Gastroesophageal sphincter (tissue), 4 donors: ENCODE results near the gene TFR2. TPM values are rescaled to one million over a fixed set of nuclear protein-coding genes. Genes with fewer than 3 reads are reported as not detected.

Experiments
- ATAC-seq: fragments of 150-250 bp; one replicate; pipeline ENCODE4 v1.9.1; 2016; ENCODE audit warnings: mild to moderate bottlenecking, moderate library complexity
- H3K27ac ChIP-seq, 4 donors: fragments of 200-600 bp; sonication (generic) in 3 of 4; 1 replicate in 3 of 4; 2 replicates in 1 of 4; pipeline ENCODE4 v1.5.1; 2016 to 2019
- H3K27me3 ChIP-seq: fragments of 200-600 bp; sonication (generic); one replicate; pipeline ENCODE4 v1.5.1; 2019
- H3K36me3 ChIP-seq, 2 donors: fragments of 200-600 bp; sonication (generic); one replicate each; pipeline ENCODE4 v1.5.1; 2019; ENCODE audit warnings: control low read depth in 1 of 2
- H3K4me1 ChIP-seq, 3 donors: fragments of 200-600 bp; sonication (generic); 1 replicate in 2 of 3; 2 replicates in 1 of 3; pipeline ENCODE4 v1.5.1; 2016 to 2019; ENCODE audit warnings: control low read depth in 2 of 3
- H3K4me3 ChIP-seq, 2 donors: fragments of 200-600 bp; sonication (generic); one replicate each; pipeline ENCODE4 v1.5.1; 2019; ENCODE audit warnings: mild to moderate bottlenecking in 1 of 2, moderate library complexity in 1 of 2
- H3K9me3 ChIP-seq, 3 donors: fragments of 200-600 bp; sonication (generic); one replicate each; pipeline ENCODE4 v1.5.1; 2017 to 2019; ENCODE audit warnings: control low read depth in 2 of 3
- CTCF ChIP-seq, 4 experiments: fragments of 200-600 bp in 2 of 4; fragments of 450-650 bp in 2 of 4; sonication (generic) in 1 of 4; IDR thresholded peaks; one replicate each; pipeline ENCODE4 v1.5.1; 2017 to 2019; ENCODE audit warnings: antibody characterized with exemption in 4 of 4, mild to moderate bottlenecking in 2 of 4, moderate library complexity in 2 of 4
- EP300 ChIP-seq: sonication (generic); formaldehyde crosslinking; IDR thresholded peaks from one replicate; pipeline ENCODE4 v1.6.1; 2017; ENCODE audit warnings: antibody characterized with exemption, mild to moderate bottlenecking
- POLR2A ChIP-seq, 2 donors: fragments of 450-650 bp; IDR thresholded peaks; one replicate each; pipeline ENCODE4 v1.6.1; 2017; ENCODE audit warnings: antibody characterized with exemption in 2 of 2, mild to moderate bottlenecking in 2 of 2, moderate library complexity in 1 of 2
- POLR2AphosphoS5 ChIP-seq: sonication (generic); formaldehyde crosslinking; IDR thresholded peaks from one replicate; pipeline ENCODE4 v1.6.1; 2017; ENCODE audit warnings: antibody characterized with exemption
- WGBS, 2 donors: methylation state at CpG; one replicate each; pipeline ENCODE4 v1.1.5; 2018; ENCODE audit warnings: low coverage in 1 of 2; 5-methylcytosine and 5-hydroxymethylcytosine counted together
- total RNA-seq, 4 donors: library from RNA; depleted of rRNA; stranded (reverse); fragments of >200 nt; gene quantifications; one replicate each; pipeline ENCODE4 v1.1.0, GENCODE V29; 2016

TFR2 gene
- total RNA-seq, 4 donors from 2014 or later, result 1.6 TPM; not detected in 3

GRCh38 chr7:100675105-100675451 is 33.7 kb upstream of the TFR2 start:
- H3K4me3 ChIP-seq, result peak overlapping the region; percentile 73 to 97
- peaks cover 0 to 36% of the 10 kb centered on the region in 2 donors for H3K36me3 ChIP-seq
- peak overlapping the region; percentile 86 to 99 (median 98) for H3K27ac ChIP-seq
- peaks cover 0 to 52% (median 20%) of the 10 kb centered on the region in 3 donors for H3K4me1 ChIP-seq
- no CpG with 5 or more reads among the region's 46 CpGs for WGBS, 2 donors
- H3K9me3 ChIP-seq, result no peaks in the 10 kb centered on the region
- no peak for ATAC-seq
- TF ChIP-seq POLR2AphosphoS5 (no peak), EP300 (no peak), POLR2A (IDR thresholded peaks at IDR 0.05) (no peak)
- no peaks in the 10 kb centered on the region for H3K27me3 ChIP-seq

GRCh38 chr7:100674411-100675104 is 33.2 kb upstream of the TFR2 start:
- peak overlapping the region; percentile 86 to 99 (median 98) for H3K27ac ChIP-seq
- ATAC-seq, result no peak
- H3K4me3 ChIP-seq, result peak overlapping the region; percentile 73 to 97
- no peak for TF ChIP-seq POLR2A (IDR thresholded peaks at IDR 0.05)
- no peak for TF ChIP-seq EP300
- TF ChIP-seq POLR2AphosphoS5, result no peak
- no peak for TF ChIP-seq CTCF (IDR thresholded peaks at IDR 0.05)
- no peaks in the 10 kb centered on the region for H3K27me3 ChIP-seq
- peaks cover 0 to 46% (median 17%) of the 10 kb centered on the region in 3 donors for H3K4me1 ChIP-seq
- H3K36me3 ChIP-seq, result peaks cover 0 to 33% of the 10 kb centered on the region in 2 donors
- no peaks in the 10 kb centered on the region for H3K9me3 ChIP-seq
- no CpG with 5 or more reads among the region's 43 CpGs for WGBS, 2 donors

GRCh38 chr7:100673942-100674410 is 32.6 kb upstream of the TFR2 start:
- Histone ChIP-seq H3K27ac (peak overlapping the region; percentile 86 to 99 (median 98)), H3K9me3 (no peaks in the 10 kb centered on the region), H3K4me1 (peaks cover 0 to 41% (median 11%) of the 10 kb centered on the region in 3 donors), H3K36me3 (peaks cover 0 to 27% of the 10 kb centered on the region in 2 donors), H3K4me3 (peak overlapping the region; percentile 73 to 97), H3K27me3 (no peaks in the 10 kb centered on the region)
- TF ChIP-seq CTCF (IDR thresholded peaks at IDR 0.05) (no peak), POLR2A (IDR thresholded peaks at IDR 0.05) (no peak), POLR2AphosphoS5 (no peak), EP300 (no peak)
- peak; percentile 3 for ATAC-seq
- WGBS, 2 donors, result 2% methylated on average over 11 of the region's 34 CpGs; no CpG with 5 or more reads in 1 of the 2 donors

- 0% methylated on average over 2 to 6 of the region's 65 CpGs for WGBS, 2 donors
- peak in 1 of 4 experiments; percentile 15 for TF ChIP-seq CTCF (IDR thresholded peaks at IDR 0.05)
- TF ChIP-seq EP300, result no peak
- TF ChIP-seq POLR2AphosphoS5, result peak; percentile 76
- TF ChIP-seq POLR2A (IDR thresholded peaks at IDR 0.05), result peak; percentile 76 to 84
- Histone ChIP-seq H3K27me3 (no peaks in the 10 kb centered on the region), H3K36me3 (peaks cover 0 to 21% of the 10 kb centered on the region in 2 donors), H3K4me1 (peaks cover 0 to 35% (median 8%) of the 10 kb centered on the region in 3 donors), H3K4me3 (peak within 1 kb of the TSS; percentile 73 to 97), H3K27ac (peak within 1 kb of the TSS; percentile 86 to 99 (median 98)), H3K9me3 (no peaks in the 10 kb centered on the region)
- peak; percentile 91 for ATAC-seq
These were observed 32.1 kb upstream of the TFR2 start, which contains the start of gene GNB2 for GRCh38 chr7:100673302-100673941. TSS of gene GNB2 (plus strand) at chr7:100673740. CDS start at chr7:100676266, 2,526 bp downstream.
